B cell (primary cell): ENCODE measurements around the gene PREB.

Experiments
- EZH2 ChIP-seq: IDR thresholded peaks from 2 replicates; pipeline ENCODE4 v1.6.1; 2012; ENCODE audit warnings: borderline replicate concordance, low read depth, mild to moderate bottlenecking, moderate library complexity, low read length; ENCODE audit not compliant: insufficient read depth, poor library complexity, severe bottlenecking
- TF ChIP-seq, protein P1 (sequence below): fragments of 200-600 bp; IDR thresholded peaks from one replicate; pipeline ENCODE4 v1.8.0; 2022; ENCODE audit warnings: antibody characterized with exemption, mild to moderate bottlenecking

DNA sequence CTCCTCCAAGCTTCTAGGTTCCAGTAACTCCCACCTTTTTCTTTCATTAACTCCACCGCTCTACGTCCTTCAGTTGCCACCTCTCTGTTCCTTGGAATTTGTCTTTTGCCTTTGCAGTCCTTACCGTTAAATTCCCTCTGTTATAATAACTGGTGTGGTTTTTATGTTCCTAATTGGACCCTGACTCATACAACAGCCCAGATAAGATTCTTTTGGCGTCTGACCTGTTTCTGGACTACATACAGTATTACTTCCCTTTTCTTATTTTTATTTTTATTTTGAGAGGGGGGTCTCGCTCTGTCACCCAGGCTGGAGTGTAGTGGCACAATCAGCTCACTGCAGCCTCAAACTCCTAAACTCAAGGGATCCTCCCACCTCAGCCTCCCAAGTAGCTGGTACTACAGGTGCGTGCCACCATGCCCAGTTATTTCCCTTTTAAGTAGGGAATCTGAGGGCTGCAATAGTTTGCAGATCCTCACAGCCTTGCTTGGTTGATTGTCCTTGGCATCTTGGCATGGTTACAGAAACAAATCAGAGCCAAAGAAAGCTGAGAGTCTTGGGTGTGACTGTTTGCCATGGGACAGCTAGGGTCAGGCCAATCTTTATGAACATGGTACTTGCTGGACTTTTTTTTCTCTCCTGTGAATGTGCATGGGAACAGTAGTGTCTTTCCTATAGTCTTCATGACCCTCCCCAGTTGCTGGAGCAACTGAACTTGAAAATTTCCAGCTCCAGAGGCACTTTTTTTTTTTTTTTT lies 36.3 kb upstream of the PREB start:
- TF ChIP-seq, protein P1, sequence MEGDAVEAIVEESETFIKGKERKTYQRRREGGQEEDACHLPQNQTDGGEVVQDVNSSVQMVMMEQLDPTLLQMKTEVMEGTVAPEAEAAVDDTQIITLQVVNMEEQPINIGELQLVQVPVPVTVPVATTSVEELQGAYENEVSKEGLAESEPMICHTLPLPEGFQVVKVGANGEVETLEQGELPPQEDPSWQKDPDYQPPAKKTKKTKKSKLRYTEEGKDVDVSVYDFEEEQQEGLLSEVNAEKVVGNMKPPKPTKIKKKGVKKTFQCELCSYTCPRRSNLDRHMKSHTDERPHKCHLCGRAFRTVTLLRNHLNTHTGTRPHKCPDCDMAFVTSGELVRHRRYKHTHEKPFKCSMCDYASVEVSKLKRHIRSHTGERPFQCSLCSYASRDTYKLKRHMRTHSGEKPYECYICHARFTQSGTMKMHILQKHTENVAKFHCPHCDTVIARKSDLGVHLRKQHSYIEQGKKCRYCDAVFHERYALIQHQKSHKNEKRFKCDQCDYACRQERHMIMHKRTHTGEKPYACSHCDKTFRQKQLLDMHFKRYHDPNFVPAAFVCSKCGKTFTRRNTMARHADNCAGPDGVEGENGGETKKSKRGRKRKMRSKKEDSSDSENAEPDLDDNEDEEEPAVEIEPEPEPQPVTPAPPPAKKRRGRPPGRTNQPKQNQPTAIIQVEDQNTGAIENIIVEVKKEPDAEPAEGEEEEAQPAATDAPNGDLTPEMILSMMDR = no peak
- no peak for TF ChIP-seq EZH2
